Spleen (tissue), 7 donors: ENCODE data around the gene C2orf49.

Source experiments
- CTCF ChIP-seq, 11 experiments: fragments of 200-600 bp in 7 of 11; fragments of 450-650 bp in 4 of 11; sonication (generic) in 4 of 11; IDR thresholded peaks in 8 of 11; conservative IDR thresholded peaks in 3 of 11; 1 replicate in 7 of 11; 2 replicates in 4 of 11; pipeline versions ENCODE4 v1.4.0 to v1.8.0; 2016 to 2021; ENCODE audit warnings: antibody characterized with exemption in 11 of 11, inconsistent platforms in 4 of 11, mild to moderate bottlenecking in 1 of 11
- POLR2AphosphoS5 ChIP-seq, 3 donors: sonication (generic); formaldehyde crosslinking; IDR thresholded peaks; one replicate each; pipeline ENCODE4 v1.5.1; 2017; ENCODE audit warnings: antibody characterized with exemption in 3 of 3
- donor health status: DM: no; HTN: no; CAD: no; lungs with moderate emphysema.
- donor health status: DM: no; HTN: no; CAD: no.
- donor health status: DM: no; HTN: no; CAD: no.

DNA sequence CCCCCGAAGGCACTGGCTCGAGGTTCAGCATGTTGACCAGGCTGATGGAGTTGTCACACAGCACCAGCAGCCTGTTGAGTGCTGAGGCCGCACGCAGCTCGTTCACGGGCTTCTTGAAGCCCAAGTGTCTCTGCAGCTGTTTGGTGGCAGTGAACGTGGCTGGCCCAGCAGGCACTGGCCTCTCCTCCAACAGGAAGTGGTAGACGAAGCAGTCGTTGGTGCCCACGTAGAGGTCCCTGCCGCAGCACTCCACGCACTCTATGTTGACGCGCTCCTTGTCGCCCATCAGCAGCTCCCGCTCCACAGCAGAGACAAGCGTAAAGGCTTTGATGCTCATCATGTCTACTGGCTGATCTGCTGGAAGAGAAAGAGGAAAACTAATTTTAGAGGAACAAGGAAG, 29.4 kb upstream of the C2orf49 start:
- TF ChIP-seq POLR2AphosphoS5 (IDR thresholded peaks at IDR 0.05) (no peak), CTCF (IDR thresholded peaks at IDR 0.05 in 8 of 11, conservative IDR thresholded peaks at IDR 0.05 in 3 of 11) (no peak)
